Nephron (organoid): ENCODE results near the gene KIF16B.

ENCODE experiments used
- H3K27ac Mint-ChIP-seq, 3 experiments: 2 replicates each; pipeline ENCODE4 v1.8.0; 2020; ENCODE audit warnings: mixed read lengths in 3 of 3, mild to moderate bottlenecking in 2 of 3, moderate library complexity in 1 of 3
- H3K27me3 Mint-ChIP-seq: 2 replicates; pipeline ENCODE4 v1.8.0; 2021; ENCODE audit warnings: low read depth, mild to moderate bottlenecking, moderate library complexity, mixed read lengths
- H3K36me3 Mint-ChIP-seq: 2 replicates; pipeline ENCODE4 v1.8.0; 2020; ENCODE audit warnings: low read depth, mixed read lengths
- H3K4me1 Mint-ChIP-seq: 2 replicates; pipeline ENCODE4 v1.8.0; 2020; ENCODE audit warnings: mixed read lengths
- H3K4me3 Mint-ChIP-seq, 3 experiments: 2 replicates each; pipeline ENCODE4 v1.8.0; 2020; ENCODE audit warnings: mild to moderate bottlenecking in 3 of 3, mixed read lengths in 3 of 3, moderate library complexity in 2 of 3
- H3K9me3 Mint-ChIP-seq: 2 replicates; pipeline ENCODE4 v1.8.0; 2020; ENCODE audit warnings: mixed read lengths
- CTCF ChIP-seq, 3 experiments: fragments of 200-600 bp; sonication (generic); IDR thresholded peaks; one replicate each; pipeline ENCODE4 v1.5.0; 2021; ENCODE audit warnings: antibody characterized with exemption in 3 of 3; ENCODE audit not compliant: unreplicated experiment in 3 of 3

KIF16B gene

GRCh38 chr20:16552015-16552414, 21.2 kb downstream of the KIF16B start:
- H3K27ac Mint-ChIP-seq = peak overlapping the region in 1 of 3 experiments; percentile 5
- H3K4me1 Mint-ChIP-seq = peaks cover 31% of the 10 kb centered on the region
- H3K4me3 Mint-ChIP-seq = no peak overlapping the region
- no peaks in the 10 kb centered on the region for H3K27me3 Mint-ChIP-seq
- peaks cover 5% of the 10 kb centered on the region for H3K9me3 Mint-ChIP-seq
- no peak for TF ChIP-seq CTCF (IDR thresholded peaks at IDR 0.05; ENCODE audit: unreplicated experiment in 3 of 3)
- peaks cover 7% of the 10 kb centered on the region for H3K36me3 Mint-ChIP-seq

- Mint-ChIP-seq H3K27ac (peak overlapping the region in 1 of 3 experiments; percentile 5), H3K27me3 (no peaks in the 10 kb centered on the region), H3K36me3 (peaks cover 7% of the 10 kb centered on the region), H3K9me3 (peaks cover 5% of the 10 kb centered on the region), H3K4me3 (no peak overlapping the region), H3K4me1 (peaks cover 29% of the 10 kb centered on the region)
- no peak for TF ChIP-seq CTCF (IDR thresholded peaks at IDR 0.05; ENCODE audit: unreplicated experiment in 3 of 3)
Observed at GRCh38 chr20:16551607-16552006, 21.6 kb downstream of the KIF16B start.

GRCh38 chr20:16548068-16548672, 25.1 kb downstream of the KIF16B start:
- no peak for TF ChIP-seq CTCF (IDR thresholded peaks at IDR 0.05; ENCODE audit: unreplicated experiment in 3 of 3)
- H3K9me3 Mint-ChIP-seq = peaks cover 5% of the 10 kb centered on the region
- no peaks in the 10 kb centered on the region for H3K27me3 Mint-ChIP-seq
- no peak overlapping the region for H3K4me3 Mint-ChIP-seq
- H3K4me1 Mint-ChIP-seq = peaks cover 8% of the 10 kb centered on the region
- H3K27ac Mint-ChIP-seq = no peak overlapping the region
- peaks cover 7% of the 10 kb centered on the region for H3K36me3 Mint-ChIP-seq

- Mint-ChIP-seq H3K4me3 (no peak overlapping the region), H3K9me3 (peaks cover 3% of the 10 kb centered on the region), H3K27me3 (no peaks in the 10 kb centered on the region), H3K27ac (no peak overlapping the region), H3K4me1 (no peaks in the 10 kb centered on the region), H3K36me3 (no peaks in the 10 kb centered on the region)
- no peak for TF ChIP-seq CTCF (IDR thresholded peaks at IDR 0.05; ENCODE audit: unreplicated experiment in 3 of 3)
Observed at GRCh38 chr20:16544949-16545348, 28.3 kb downstream of the KIF16B start.

GRCh38 chr20:16542477-16542876, 30.8 kb downstream of the KIF16B start:
- Mint-ChIP-seq H3K4me3 (no peak overlapping the region), H3K27ac (no peak overlapping the region), H3K27me3 (no peaks in the 10 kb centered on the region)

More at GRCh38 chr20:16542477-16542876, 30.8 kb downstream of the KIF16B start:
- H3K4me1 Mint-ChIP-seq = no peaks in the 10 kb centered on the region
- no peaks in the 10 kb centered on the region for H3K9me3 Mint-ChIP-seq
- peaks cover 3% of the 10 kb centered on the region for H3K36me3 Mint-ChIP-seq
- no peak for TF ChIP-seq CTCF (IDR thresholded peaks at IDR 0.05; ENCODE audit: unreplicated experiment in 3 of 3)
